HG03280 (cell line): ENCODE results near the gene STRBP.
"Not testable (repeated sequence)": the region's sequence is repeated elsewhere in the genome, so short reads cannot be mapped to it uniquely, and the experiment has no call there.

Experiments
- ATAC-seq: cut with Tn5 transposase; IDR thresholded peaks from one replicate; pipeline ENCODE4 v1.9.1; 2021; ENCODE audit warnings: mild to moderate bottlenecking, moderate library complexity; ENCODE audit not compliant: unreplicated experiment

Gene STRBP

GRCh38 chr9:123283455-123283854, 15.1 kb upstream of the STRBP start:
- no peak for ATAC-seq

GRCh38 chr9:123283048-123283408, 14.6 kb upstream of the STRBP start:
- no peak for ATAC-seq

GRCh38 chr9:123282362-123283047, 14.1 kb upstream of the STRBP start:
- no peak for ATAC-seq

- ATAC-seq, result no peak
These were observed 13.4 kb upstream of the STRBP start for GRCh38 chr9:123281659-123282350.

- ATAC-seq, result not testable (repeated sequence)
These were observed 10.6 kb upstream of the STRBP start for GRCh38 chr9:123278879-123279493.

GRCh38 chr9:123278361-123278760, 10.0 kb upstream of the STRBP start:
- no peak for ATAC-seq

- ATAC-seq, result no peak
These were observed 8.2 kb upstream of the STRBP start for GRCh38 chr9:123276551-123276950.

GRCh38 chr9:123271133-123271532, 2.7 kb upstream of the STRBP start:
- not testable (repeated sequence) for ATAC-seq

GRCh38 chr9:123269281-123269680, 895 bp upstream of the STRBP start:
- ATAC-seq, result no peak

- ATAC-seq, result no peak
These were observed 254 bp downstream of the STRBP start for GRCh38 chr9:123268199-123268464.

- peak; percentile 1 for ATAC-seq
These were observed 746 bp downstream of the STRBP start for GRCh38 chr9:123267481-123268198.

GRCh38 chr9:123266655-123267399, 1.6 kb downstream of the STRBP start:
- ATAC-seq, result no peak

- ATAC-seq, result no peak
These were observed 2.6 kb downstream of the STRBP start for GRCh38 chr9:123265833-123266232.

- ATAC-seq, result no peak
These were observed 5.2 kb downstream of the STRBP start for GRCh38 chr9:123263227-123263626.

GRCh38 chr9:123262338-123262737, 6.0 kb downstream of the STRBP start:
- no peak for ATAC-seq

GRCh38 chr9:123261006-123261677, 7.2 kb downstream of the STRBP start:
- no peak for ATAC-seq

- no peak for ATAC-seq
These were observed 8.0 kb downstream of the STRBP start for GRCh38 chr9:123260340-123260739.

GRCh38 chr9:123257276-123257675, 11.1 kb downstream of the STRBP start:
- ATAC-seq, result no peak

GRCh38 chr9:123255718-123256117, 12.7 kb downstream of the STRBP start:
- no peak for ATAC-seq

GRCh38 chr9:123253204-123253603, 15.2 kb downstream of the STRBP start:
- ATAC-seq, result no peak

GRCh38 chr9:123251741-123252140, 16.6 kb downstream of the STRBP start:
- ATAC-seq, result no peak
